ENCODE measurements around the gene SEC61G. TPM values are rescaled to one million over a fixed set of nuclear protein-coding genes. Genes with fewer than 3 reads are reported as not detected.

SEC61G gene
- total RNA-seq (2022; extraction: Qiagen RNA extraction) = 251 to 480 TPM (median 275 TPM) in 5 replicates

GRCh38 chr7:54758702-54759592 lies at the start of gene SEC61G:
Gene SEC61G (minus strand): TSS chr7:54759211. CDS start chr7:54757588, 1,623 bp downstream.

Other genes with a start within 250 kb of the SEC61G start
- 0.08 TPM in 2 of 5 replicates, not detected in the others for gene VSTM2A, start 216.8 kb downstream of the SEC61G start, total RNA-seq (2022; extraction: Qiagen RNA extraction)

All from A549 treated with dexamethasone at 1 μM for 4 hours (cell line).